T follicular helper cell (primary cell): ENCODE measurements around the gene CA5A.
A peak's percentile ranks its signal among the peaks of the same experiment; 100 is the strongest.

Experiments
- DNase-seq: peaks from one replicate; pipeline ENCODE4 v3.0.0-alpha.2; 2020; ENCODE audit warnings: low read depth

CA5A gene

GRCh38 chr16:87963400-87963799 is 27.1 kb upstream of the CA5A start:
- peak; percentile 42 for DNase-seq

GRCh38 chr16:87961623-87962022 is 25.3 kb upstream of the CA5A start:
- no peak for DNase-seq

- no peak for DNase-seq
Measured at GRCh38 chr16:87960852-87961251, 24.5 kb upstream of the CA5A start.

- DNase-seq: no peak
Measured at GRCh38 chr16:87960296-87960695, 24.0 kb upstream of the CA5A start.

- no peak for DNase-seq
Measured at GRCh38 chr16:87959391-87959990, 23.2 kb upstream of the CA5A start.

GRCh38 chr16:87958632-87959031 is 22.3 kb upstream of the CA5A start:
- DNase-seq: no peak

- no peak for DNase-seq
Measured at GRCh38 chr16:87957296-87958094, 21.2 kb upstream of the CA5A start.

- DNase-seq: peak; percentile 73
Measured at GRCh38 chr16:87956365-87957231, 20.3 kb upstream of the CA5A start.

GRCh38 chr16:87956098-87956364 is 19.7 kb upstream of the CA5A start:
- DNase-seq: no peak

- DNase-seq: no peak
Measured at GRCh38 chr16:87955302-87956097, 19.2 kb upstream of the CA5A start.

- no peak for DNase-seq
Measured at GRCh38 chr16:87954826-87955225, 18.5 kb upstream of the CA5A start.

GRCh38 chr16:87954361-87954760 is 18.0 kb upstream of the CA5A start:
- DNase-seq: no peak

GRCh38 chr16:87953308-87954215 is 17.2 kb upstream of the CA5A start:
- no peak for DNase-seq

GRCh38 chr16:87952751-87953150 is 16.4 kb upstream of the CA5A start:
- DNase-seq: no peak

- DNase-seq: no peak
Measured at GRCh38 chr16:87951552-87952538, 15.5 kb upstream of the CA5A start.

- peak; percentile 96 for DNase-seq
Measured at GRCh38 chr16:87950765-87951551, 14.6 kb upstream of the CA5A start, which contains the start of gene BANP. BANP (plus strand) TSS chr16:87951434; CDS start chr16:87975116, 23,682 bp downstream.

GRCh38 chr16:87949071-87949744 is 12.9 kb upstream of the CA5A start:
- no peak for DNase-seq

GRCh38 chr16:87948735-87949070 is 12.4 kb upstream of the CA5A start:
- DNase-seq: no peak
